ENCODE data around the gene CREB5.

CREB5 gene

GRCh38 chr7:28554802-28555471 is 142.6 kb downstream of the CREB5 start:
- no peak for DNase-seq

GRCh38 chr7:28556025-28556424 is 143.7 kb downstream of the CREB5 start:
- no peak for DNase-seq

- no peak for DNase-seq
Observed at GRCh38 chr7:28556671-28557070, 144.4 kb downstream of the CREB5 start.

DNA sequence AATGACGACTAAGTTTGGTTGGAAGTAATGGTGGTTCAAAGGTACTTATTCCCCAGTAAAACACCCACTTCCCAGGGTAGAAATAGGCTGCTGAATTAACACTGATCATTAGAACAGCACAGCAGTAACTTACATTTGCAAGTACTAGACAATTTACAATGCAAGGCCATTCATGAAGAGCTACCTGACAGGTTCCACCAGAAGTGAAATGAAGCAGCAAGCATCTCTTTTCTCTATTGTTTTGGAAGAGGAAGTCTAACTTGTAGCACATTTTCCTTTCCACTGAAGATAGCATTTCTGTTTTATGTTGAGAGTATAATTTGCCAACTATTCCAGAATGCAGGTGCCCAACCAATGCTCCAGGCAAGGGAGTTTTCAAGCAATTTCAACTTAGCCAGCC is 145.9 kb downstream of the CREB5 start:
- no peak for DNase-seq

GRCh38 chr7:28560767-28561166 is 148.4 kb downstream of the CREB5 start:
- DNase-seq, result no peak

GRCh38 chr7:28564033-28564432 is 151.7 kb downstream of the CREB5 start:
- DNase-seq, result no peak

GRCh38 chr7:28564755-28565374 is 152.5 kb downstream of the CREB5 start:
- DNase-seq, result no peak

GRCh38 chr7:28565980-28566379 is 153.7 kb downstream of the CREB5 start:
- no peak for DNase-seq

DNA sequence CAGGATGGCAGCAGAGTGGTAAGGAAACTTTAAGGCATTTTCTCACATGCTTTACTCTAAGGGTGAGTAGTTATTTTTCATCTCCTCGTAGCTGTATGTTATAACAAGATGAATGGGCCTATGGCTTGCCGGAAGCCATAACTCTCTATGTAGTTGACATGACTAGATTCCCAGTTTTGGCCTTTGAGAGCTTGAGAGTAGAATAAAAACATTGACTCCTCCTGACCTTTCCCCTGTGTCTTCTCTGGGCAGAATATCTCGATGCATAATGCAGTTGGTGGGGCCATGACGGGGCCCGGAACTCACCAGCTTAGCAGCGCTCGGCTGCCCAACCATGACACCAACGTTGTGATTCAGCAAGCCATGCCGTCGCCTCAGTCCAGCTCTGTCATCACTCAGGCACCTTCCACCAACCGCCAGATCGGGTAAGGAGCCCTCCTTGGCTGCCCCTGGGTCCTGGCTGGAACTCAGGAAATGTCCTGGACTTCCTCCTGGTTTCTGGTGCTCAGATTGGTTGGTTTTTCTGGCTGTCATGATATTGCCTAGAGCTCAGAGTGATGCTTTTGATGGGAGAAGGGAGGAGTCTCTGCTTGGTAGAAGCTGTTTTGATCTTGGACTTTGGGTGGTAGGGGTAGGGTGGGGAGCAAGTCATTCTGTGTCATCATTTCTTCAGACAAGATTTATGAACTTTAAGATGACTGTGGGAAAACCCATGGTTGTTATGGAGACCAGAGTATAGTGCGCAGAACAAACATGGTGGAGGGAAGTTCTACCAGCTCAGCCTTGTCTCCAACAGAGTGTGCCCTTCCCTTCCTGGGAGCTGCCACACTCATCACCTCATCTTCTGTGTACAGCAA is 158.0 kb downstream of the CREB5 start:
- no peak for DNase-seq

GRCh38 chr7:28570970-28571288 is 158.6 kb downstream of the CREB5 start:
- DNase-seq, result no peak

- DNase-seq, result no peak
Observed at GRCh38 chr7:28571405-28571804, 159.1 kb downstream of the CREB5 start.

- no peak for DNase-seq
Observed at GRCh38 chr7:28572321-28573058, 160.2 kb downstream of the CREB5 start.

- no peak for DNase-seq
Observed at GRCh38 chr7:28573059-28573553, 160.8 kb downstream of the CREB5 start.

DNA sequence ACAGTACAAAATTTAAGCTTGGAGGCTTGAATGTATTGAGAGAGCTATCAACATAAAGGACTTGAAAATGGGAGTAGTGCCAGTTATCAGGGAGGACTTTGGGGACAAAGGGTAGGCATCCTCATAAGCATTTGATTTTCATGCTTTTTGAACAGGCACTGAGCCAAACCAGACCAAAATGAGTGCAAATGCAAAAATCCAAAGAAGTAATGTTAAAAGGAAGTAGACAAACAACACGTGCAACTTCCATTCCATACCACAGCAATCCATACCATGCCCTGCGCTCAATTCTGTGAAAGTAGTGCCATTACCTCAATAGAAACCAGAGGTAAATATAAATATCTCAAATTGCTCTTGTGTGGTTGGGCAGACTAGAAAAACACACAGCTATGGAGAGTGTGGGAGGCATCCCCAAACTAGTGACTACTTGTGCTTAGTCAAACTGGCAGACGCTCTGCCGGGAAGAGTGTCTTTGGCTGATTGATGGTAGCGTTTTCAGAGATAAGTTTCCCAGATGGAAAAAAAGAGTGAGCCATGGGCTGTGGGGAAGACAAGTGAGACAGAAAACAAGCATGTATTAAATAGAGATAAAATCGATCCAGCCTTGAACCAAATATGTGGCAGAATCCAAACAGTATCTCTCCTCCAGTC is 161.5 kb downstream of the CREB5 start:
- DNase-seq, result no peak

DNA sequence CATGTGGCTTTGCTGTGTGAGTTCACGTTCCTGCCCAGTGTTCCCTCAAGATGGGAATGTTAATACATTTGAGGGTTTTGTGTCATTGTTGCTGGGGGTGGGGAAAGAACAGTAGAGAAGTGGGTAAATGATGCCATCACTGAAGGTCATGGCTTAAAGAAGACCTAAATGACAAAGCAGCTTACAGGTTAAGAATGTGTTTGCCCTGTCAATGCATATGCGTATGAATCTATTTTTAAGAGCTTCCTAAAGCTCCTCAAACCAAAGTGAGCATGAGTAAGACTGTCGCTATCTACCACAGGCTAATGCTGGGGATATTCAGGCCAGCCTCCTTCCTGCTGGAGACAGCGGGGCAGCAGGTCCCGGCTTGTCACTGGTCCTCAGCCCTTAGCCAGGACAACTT is 162.9 kb downstream of the CREB5 start:
- no peak for DNase-seq

DNA sequence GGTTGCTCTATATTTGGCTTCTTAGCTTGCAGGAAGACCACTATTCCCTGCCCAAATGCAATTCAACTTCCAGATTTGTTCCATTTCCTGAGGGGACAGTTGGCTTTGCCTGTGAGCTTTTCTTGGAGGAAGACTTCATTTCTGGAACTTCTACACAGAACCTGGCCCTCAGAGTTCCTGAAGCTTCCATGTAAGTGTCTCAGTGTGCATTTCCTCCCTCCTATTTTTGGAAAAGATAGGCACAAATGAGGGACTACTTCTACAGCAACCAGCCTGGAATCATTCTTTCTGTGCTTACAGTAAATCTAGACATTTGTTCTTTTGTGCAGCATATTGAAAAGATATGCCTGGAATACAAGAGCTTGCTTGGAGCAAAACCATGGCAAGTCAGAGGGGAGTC is 164.3 kb downstream of the CREB5 start:
- no peak for DNase-seq

GRCh38 chr7:28579571-28579970 is 167.3 kb downstream of the CREB5 start:
- DNase-seq, result no peak

GRCh38 chr7:28580665-28581064 is 168.3 kb downstream of the CREB5 start:
- no peak for DNase-seq

- no peak for DNase-seq
Observed at GRCh38 chr7:28581351-28581750, 169.0 kb downstream of the CREB5 start.

- no peak for DNase-seq
Observed at GRCh38 chr7:28582226-28582625, 169.9 kb downstream of the CREB5 start.

DNA sequence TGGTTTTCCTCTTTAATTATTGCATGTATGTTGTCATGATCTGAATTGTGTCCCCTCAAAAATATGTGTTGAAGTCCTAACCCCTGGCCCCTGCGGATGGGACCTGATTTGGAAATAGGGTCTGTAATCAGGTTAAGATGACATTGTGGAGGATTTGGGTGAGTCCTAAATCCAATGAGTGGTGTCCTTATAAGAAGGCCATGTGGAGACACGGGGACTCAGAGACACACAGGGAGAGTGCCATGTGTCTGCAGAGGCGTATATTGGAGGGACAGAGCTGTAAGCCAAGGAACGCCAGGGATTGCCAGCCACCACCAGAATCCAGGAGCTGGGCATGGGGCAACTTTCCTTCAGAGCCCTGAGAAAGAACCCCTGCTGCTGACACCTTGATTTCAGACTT is 171.9 kb downstream of the CREB5 start:
- DNase-seq, result no peak

DNA sequence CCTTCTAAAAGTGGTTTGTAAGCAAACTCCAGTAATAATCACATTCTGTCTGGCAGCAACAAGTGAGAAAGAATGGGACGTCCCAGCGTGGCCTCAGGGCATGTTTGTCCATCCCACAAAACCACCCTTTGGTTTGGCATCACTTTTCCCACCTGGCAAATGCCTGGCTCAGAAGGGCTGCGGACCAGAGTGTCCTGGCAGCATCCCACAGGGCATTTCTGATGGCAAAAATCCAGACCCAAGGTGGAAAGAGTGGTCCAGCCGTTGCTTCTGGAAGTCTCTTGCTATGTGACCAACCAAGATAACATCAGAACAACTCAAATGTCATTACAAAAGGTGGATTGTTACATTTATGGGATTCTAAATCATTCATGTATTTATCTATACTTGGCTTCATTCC is 174.4 kb downstream of the CREB5 start:
- no peak for DNase-seq

- no peak for DNase-seq
Observed at GRCh38 chr7:28587211-28587610, 174.9 kb downstream of the CREB5 start.

Data from GDM1 (cell line).